ENCODE measurements around the gene DCLK1.

The DCLK1 gene

DNA sequence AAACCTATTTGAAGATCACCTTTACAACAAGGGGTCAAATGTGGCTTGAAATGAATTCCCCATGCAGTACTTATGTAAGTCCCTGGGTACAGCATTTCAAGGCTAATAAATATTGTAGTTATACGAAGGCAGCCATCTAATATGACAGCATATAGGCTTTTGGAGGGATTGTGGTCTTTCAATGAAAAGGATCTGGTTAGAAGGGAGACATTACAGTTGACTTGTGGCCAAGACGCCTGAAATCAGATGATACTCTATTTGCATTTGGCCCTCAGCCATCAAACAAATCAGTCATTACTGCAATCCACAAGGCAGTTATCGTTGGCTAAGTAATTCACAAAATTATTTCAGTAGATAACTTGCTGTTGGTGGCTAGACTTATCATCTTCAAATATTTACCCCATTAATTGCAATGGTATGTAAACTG lies 242.7 kb downstream of the DCLK1 start:
- ATAC-seq (replicated peaks; ENCODE audit: extremely low read depth, poor library complexity, severe bottlenecking): no peak
- Mint-ChIP-seq H3K4me1 (no peaks in the 10 kb centered on the region), H3K27ac (ENCODE audit: low read depth) (no peak overlapping the region), H3K9me3 (no peaks in the 10 kb centered on the region), H3K27me3 (no peaks in the 10 kb centered on the region), H3K36me3 (ENCODE audit: insufficient read depth) (no peaks in the 10 kb centered on the region), H3K4me3 (no peak overlapping the region)
- DNase-seq (ENCODE audit: low spot score in 2 of 2): no peak

GRCh38 chr13:35887115-35887666 lies 244.0 kb downstream of the DCLK1 start:
- Mint-ChIP-seq H3K9me3 (peaks cover 5% of the 10 kb centered on the region), H3K4me3 (no peak overlapping the region), H3K36me3 (ENCODE audit: insufficient read depth) (no peaks in the 10 kb centered on the region), H3K27ac (ENCODE audit: low read depth) (no peak overlapping the region), H3K27me3 (no peaks in the 10 kb centered on the region), H3K4me1 (no peaks in the 10 kb centered on the region)
- ATAC-seq (replicated peaks; ENCODE audit: extremely low read depth, poor library complexity, severe bottlenecking) (no peak), DNase-seq (ENCODE audit: low spot score in 2 of 2) (no peak)

- H3K36me3 Mint-ChIP-seq (ENCODE audit: insufficient read depth): no peaks in the 10 kb centered on the region
- no peaks in the 10 kb centered on the region for H3K27me3 Mint-ChIP-seq
- H3K27ac Mint-ChIP-seq (ENCODE audit: low read depth): no peak overlapping the region
- no peak for DNase-seq (ENCODE audit: low spot score in 2 of 2)
- no peak overlapping the region for H3K4me3 Mint-ChIP-seq
- no peak for ATAC-seq (replicated peaks; ENCODE audit: extremely low read depth, poor library complexity, severe bottlenecking)
- no peaks in the 10 kb centered on the region for H3K4me1 Mint-ChIP-seq
- peaks cover 9% of the 10 kb centered on the region for H3K9me3 Mint-ChIP-seq
These were observed 244.7 kb downstream of the DCLK1 start for GRCh38 chr13:35886332-35887114.

- no peaks in the 10 kb centered on the region for H3K36me3 Mint-ChIP-seq (ENCODE audit: insufficient read depth)
- ATAC-seq (replicated peaks; ENCODE audit: extremely low read depth, poor library complexity, severe bottlenecking): no peak
- peaks cover 14% of the 10 kb centered on the region for H3K9me3 Mint-ChIP-seq
- H3K4me1 Mint-ChIP-seq: no peaks in the 10 kb centered on the region
- H3K27ac Mint-ChIP-seq (ENCODE audit: low read depth): no peak overlapping the region
- DNase-seq (ENCODE audit: low spot score in 2 of 2): no peak
- H3K4me3 Mint-ChIP-seq: no peak overlapping the region
- H3K27me3 Mint-ChIP-seq: no peaks in the 10 kb centered on the region
These were observed 246.9 kb downstream of the DCLK1 start for GRCh38 chr13:35884211-35884760.

DNA sequence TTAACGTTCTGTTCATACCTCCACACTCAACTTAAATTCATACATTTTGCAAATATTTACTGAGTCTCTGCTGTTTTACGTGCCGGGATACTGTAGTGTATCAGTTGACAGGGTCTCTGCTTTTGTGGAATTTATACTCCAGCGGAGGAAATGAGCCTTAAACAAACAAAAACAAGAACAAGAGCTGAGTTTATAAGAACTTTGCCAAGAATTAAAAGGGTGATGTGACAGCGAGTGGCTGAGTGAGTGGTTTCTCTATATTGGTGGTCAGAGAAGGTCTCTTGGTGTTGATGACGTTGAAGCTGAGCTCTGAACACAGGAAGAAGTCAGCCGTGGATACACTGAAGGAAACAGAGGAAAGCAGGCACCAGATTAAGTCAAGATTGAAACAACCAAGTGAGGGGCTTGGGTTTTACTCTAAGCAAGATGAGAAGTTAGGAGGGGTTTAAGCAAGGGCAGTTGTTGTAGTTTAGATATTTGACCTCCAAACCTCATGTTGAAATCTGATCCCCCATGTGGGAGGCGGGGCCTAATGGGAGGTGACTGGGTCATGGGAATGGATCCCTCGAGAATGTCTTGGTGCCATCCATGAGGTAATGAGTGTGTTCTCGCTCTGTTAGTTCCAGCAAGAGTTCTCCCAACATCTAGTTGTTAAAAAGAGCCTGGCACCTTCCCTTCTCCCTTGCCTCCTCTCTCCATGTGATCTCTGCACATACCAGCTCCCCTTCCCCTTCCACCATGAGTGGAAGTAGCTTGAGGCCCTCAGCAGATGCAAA lies 248.3 kb downstream of the DCLK1 start:
- Mint-ChIP-seq H3K9me3 (peaks cover 14% of the 10 kb centered on the region), H3K4me3 (no peak overlapping the region), H3K27me3 (no peaks in the 10 kb centered on the region), H3K4me1 (no peaks in the 10 kb centered on the region), H3K36me3 (ENCODE audit: insufficient read depth) (no peaks in the 10 kb centered on the region), H3K27ac (ENCODE audit: low read depth) (no peak overlapping the region)
- no peak for ATAC-seq (replicated peaks; ENCODE audit: extremely low read depth, poor library complexity, severe bottlenecking)
- no peak for DNase-seq (ENCODE audit: low spot score in 2 of 2)

DNA sequence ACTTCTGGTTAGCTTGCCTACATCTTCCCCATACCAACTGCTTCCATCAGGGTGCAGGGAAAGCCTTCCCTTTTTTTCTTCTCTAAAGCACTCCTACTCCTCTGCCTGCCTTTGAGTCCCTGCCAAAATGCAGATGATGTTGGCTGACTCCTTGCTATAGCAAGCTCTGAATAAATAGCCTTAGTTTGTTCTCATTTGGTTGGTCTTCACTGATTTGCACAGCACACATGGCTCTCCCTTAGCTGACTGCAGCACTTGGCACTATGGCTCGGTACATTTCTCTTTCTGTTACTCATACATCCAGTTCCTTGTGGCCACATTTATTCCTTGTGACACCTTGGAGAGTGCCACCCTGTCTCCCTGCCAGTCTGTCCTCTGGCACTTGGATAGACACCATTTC lies 249.8 kb downstream of the DCLK1 start:
- ATAC-seq (replicated peaks; ENCODE audit: extremely low read depth, poor library complexity, severe bottlenecking) (no peak), DNase-seq (ENCODE audit: low spot score in 2 of 2) (no peak)
- no peak overlapping the region for H3K4me3 Mint-ChIP-seq
- H3K9me3 Mint-ChIP-seq: peaks cover 14% of the 10 kb centered on the region
- no peaks in the 10 kb centered on the region for H3K36me3 Mint-ChIP-seq (ENCODE audit: insufficient read depth)
- H3K4me1 Mint-ChIP-seq: no peaks in the 10 kb centered on the region
- H3K27ac Mint-ChIP-seq (ENCODE audit: low read depth): no peak overlapping the region
- no peaks in the 10 kb centered on the region for H3K27me3 Mint-ChIP-seq

DNA sequence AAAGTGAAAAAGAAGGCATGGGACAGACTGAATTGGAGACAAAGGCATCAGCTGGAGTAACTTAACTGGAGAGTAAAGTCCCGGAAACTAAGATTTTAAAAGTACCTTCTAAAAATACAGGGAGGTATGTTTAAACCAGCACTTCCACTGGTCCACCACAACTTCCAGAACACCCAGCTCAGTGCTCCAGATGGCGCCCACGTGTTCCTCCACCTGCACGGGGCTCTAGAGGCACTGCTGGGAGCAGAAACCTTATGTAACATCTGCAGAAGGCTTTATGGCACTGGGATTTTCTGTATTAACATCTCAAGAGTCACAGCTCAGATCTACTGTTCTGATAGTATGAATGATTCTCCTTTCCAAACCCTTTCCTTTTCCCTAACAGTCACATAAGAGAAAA lies 252.1 kb downstream of the DCLK1 start:
- ATAC-seq (replicated peaks; ENCODE audit: extremely low read depth, poor library complexity, severe bottlenecking): no peak
- Mint-ChIP-seq H3K27me3 (no peaks in the 10 kb centered on the region), H3K4me3 (no peak overlapping the region), H3K4me1 (no peaks in the 10 kb centered on the region), H3K9me3 (peaks cover 19% of the 10 kb centered on the region), H3K27ac (ENCODE audit: low read depth) (no peak overlapping the region), H3K36me3 (ENCODE audit: insufficient read depth) (no peaks in the 10 kb centered on the region)
- no peak for DNase-seq (ENCODE audit: low spot score in 2 of 2)

DNA sequence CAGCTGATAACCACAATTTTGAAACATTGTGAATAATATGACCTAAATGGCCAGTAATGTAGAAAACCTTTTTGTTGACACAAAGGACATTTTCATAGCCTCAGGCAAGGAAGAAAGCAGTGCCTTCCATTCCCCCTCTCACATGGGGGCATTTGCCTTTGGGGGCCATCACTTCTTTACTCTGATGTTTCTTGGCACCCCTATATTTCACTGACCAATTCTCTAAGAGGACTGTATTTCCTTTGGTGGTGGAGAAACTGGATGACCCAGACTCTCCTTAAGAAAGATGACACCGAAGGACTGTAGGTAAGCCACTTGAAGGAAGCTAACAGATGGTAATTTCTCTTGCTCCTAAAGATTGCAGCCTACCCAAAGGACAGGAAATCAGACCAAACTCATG lies 254.6 kb downstream of the DCLK1 start:
- no peaks in the 10 kb centered on the region for H3K27me3 Mint-ChIP-seq
- no peak overlapping the region for H3K27ac Mint-ChIP-seq (ENCODE audit: low read depth)
- H3K4me1 Mint-ChIP-seq: no peaks in the 10 kb centered on the region
- DNase-seq (ENCODE audit: low spot score in 2 of 2): no peak
- no peak overlapping the region for H3K4me3 Mint-ChIP-seq
- peaks cover 2% of the 10 kb centered on the region for H3K36me3 Mint-ChIP-seq (ENCODE audit: insufficient read depth)
- no peak for ATAC-seq (replicated peaks; ENCODE audit: extremely low read depth, poor library complexity, severe bottlenecking)
- H3K9me3 Mint-ChIP-seq: peaks cover 10% of the 10 kb centered on the region

GRCh38 chr13:35874704-35875103 lies 256.5 kb downstream of the DCLK1 start:
- no peaks in the 10 kb centered on the region for H3K27me3 Mint-ChIP-seq
- ATAC-seq (replicated peaks; ENCODE audit: extremely low read depth, poor library complexity, severe bottlenecking): no peak
- H3K4me3 Mint-ChIP-seq: no peak overlapping the region
- H3K36me3 Mint-ChIP-seq (ENCODE audit: insufficient read depth): peaks cover 2% of the 10 kb centered on the region
- no peak for DNase-seq (ENCODE audit: low spot score in 2 of 2)
- peaks cover 5% of the 10 kb centered on the region for H3K9me3 Mint-ChIP-seq
- no peaks in the 10 kb centered on the region for H3K4me1 Mint-ChIP-seq
- no peak overlapping the region for H3K27ac Mint-ChIP-seq (ENCODE audit: low read depth)

- no peak for ATAC-seq (replicated peaks; ENCODE audit: extremely low read depth, poor library complexity, severe bottlenecking)
- no peaks in the 10 kb centered on the region for H3K27me3 Mint-ChIP-seq
- peaks cover 11% of the 10 kb centered on the region for H3K9me3 Mint-ChIP-seq
- H3K36me3 Mint-ChIP-seq (ENCODE audit: insufficient read depth): peaks cover 2% of the 10 kb centered on the region
- DNase-seq (ENCODE audit: low spot score in 2 of 2): no peak
- no peak overlapping the region for H3K4me3 Mint-ChIP-seq
- no peak overlapping the region for H3K27ac Mint-ChIP-seq (ENCODE audit: low read depth)
- H3K4me1 Mint-ChIP-seq: no peaks in the 10 kb centered on the region
These were observed 258.8 kb downstream of the DCLK1 start for GRCh38 chr13:35872369-35872768.

DNA sequence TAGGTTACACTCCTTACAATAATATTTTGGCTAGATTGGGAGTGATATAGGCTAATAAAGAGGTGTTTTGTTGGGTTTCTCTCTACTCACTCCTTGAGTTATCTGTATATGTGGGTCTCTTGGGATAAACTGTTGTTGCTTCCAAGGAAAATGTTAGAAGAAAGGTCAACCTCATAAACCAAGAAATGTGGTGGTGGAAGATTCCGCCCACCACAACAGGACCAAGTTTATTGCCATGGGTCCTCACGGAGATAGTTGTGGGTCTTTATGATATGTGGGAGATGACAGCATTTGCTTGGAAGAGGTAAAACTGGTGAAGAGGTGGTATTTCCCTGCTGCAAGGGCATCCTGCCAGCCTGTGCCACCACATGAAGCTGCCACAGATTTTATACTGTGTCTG lies 259.6 kb downstream of the DCLK1 start:
- Mint-ChIP-seq H3K27ac (ENCODE audit: low read depth) (no peak overlapping the region), H3K9me3 (peaks cover 11% of the 10 kb centered on the region), H3K4me1 (no peaks in the 10 kb centered on the region), H3K4me3 (no peak overlapping the region), H3K36me3 (ENCODE audit: insufficient read depth) (peaks cover 2% of the 10 kb centered on the region), H3K27me3 (no peaks in the 10 kb centered on the region)
- ATAC-seq (replicated peaks; ENCODE audit: extremely low read depth, poor library complexity, severe bottlenecking) (no peak), DNase-seq (ENCODE audit: low spot score in 2 of 2) (no peak)

DNA sequence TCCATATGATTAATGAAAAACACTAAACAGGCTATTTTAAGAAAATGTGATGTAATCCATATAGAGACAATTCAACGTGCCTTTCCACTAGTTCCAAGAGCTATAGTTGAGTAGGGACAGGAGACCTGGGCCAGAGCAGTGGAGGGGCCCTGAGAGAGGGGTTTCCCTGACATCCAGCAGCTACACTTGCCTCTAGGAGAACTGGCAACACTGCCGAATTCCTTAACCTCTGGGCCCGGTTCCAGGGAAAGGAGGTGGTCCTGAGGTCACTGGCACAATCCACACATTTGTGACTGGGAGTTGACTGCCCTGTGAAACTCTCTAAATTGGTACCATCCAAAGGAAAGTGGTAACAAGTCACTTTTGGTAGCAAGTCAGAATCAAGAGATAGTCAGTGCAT lies 264.4 kb downstream of the DCLK1 start:
- Mint-ChIP-seq H3K4me3 (no peak overlapping the region), H3K4me1 (no peaks in the 10 kb centered on the region), H3K27me3 (no peaks in the 10 kb centered on the region), H3K27ac (ENCODE audit: low read depth) (no peak overlapping the region), H3K9me3 (peaks cover 16% of the 10 kb centered on the region), H3K36me3 (ENCODE audit: insufficient read depth) (peaks cover 2% of the 10 kb centered on the region)
- no peak for ATAC-seq (replicated peaks; ENCODE audit: extremely low read depth, poor library complexity, severe bottlenecking)
- DNase-seq (ENCODE audit: low spot score in 2 of 2): no peak

Data from central memory CD8-positive, alpha-beta T cell (primary cell).